ENCODE results near the gene CNPY1.

DNA sequence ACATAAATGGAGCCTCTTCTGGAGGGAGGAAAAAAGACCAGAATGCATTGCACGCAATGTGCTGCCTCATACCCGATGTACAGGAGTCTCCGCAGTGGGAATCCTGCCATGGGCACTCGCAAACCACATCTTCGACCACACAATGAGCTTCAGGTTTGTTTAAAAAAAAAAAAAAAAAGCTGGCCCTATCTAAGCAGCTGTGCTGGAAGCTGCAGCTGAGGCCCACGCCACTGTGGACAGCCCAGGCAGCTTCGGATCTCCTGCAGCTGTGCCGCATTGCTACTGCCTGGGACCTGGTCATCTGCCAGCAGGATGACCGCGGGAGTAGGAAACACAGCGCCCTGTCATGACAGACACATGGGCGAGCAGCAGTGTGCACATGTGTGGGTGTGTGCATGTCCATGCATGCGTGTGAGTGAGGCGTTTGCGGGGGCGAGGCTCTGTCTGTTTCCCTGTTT, 62.5 kb downstream of the CNPY1 start:
- no peak for TF ChIP-seq GATA3 (IDR thresholded peaks at IDR 0.05; ENCODE audit: low read depth, low read length)
- no peak for TF ChIP-seq GATA2 (IDR thresholded peaks at IDR 0.05; ENCODE audit: low read depth, low read length)
